Liver (tissue), 9 donors: ENCODE measurements around the gene RBBP5. TPM values are rescaled to one million over a fixed set of nuclear protein-coding genes. Genes with fewer than 3 reads are reported as not detected.

Experiments
- DNase-seq: peaks from one replicate; pipeline ENCODE4 v3.0.0-alpha.2; 2017; ENCODE audit warnings: low spot score
- H3K27ac ChIP-seq, 2 donors: one replicate each; pipeline ENCODE4 v1.7.0; 2013; ENCODE audit warnings: inconsistent platforms in 2 of 2, low read length in 2 of 2, control low read depth in 1 of 2, low read depth in 1 of 2, mild to moderate bottlenecking in 1 of 2
- H3K27me3 ChIP-seq, 4 donors: one replicate each; pipeline versions ENCODE4 v1.6.1 to v1.7.0; 2013; ENCODE audit warnings: low read length in 3 of 4, inconsistent platforms in 1 of 4, mild to moderate bottlenecking in 1 of 4, moderate library complexity in 1 of 4; ENCODE audit not compliant: control insufficient read depth in 4 of 4, insufficient read depth in 4 of 4
- H3K36me3 ChIP-seq, 4 donors: one replicate each; pipeline versions ENCODE4 v1.6.1 to v1.7.0; 2013; ENCODE audit warnings: low read length in 3 of 4, mild to moderate bottlenecking in 3 of 4, low read depth in 1 of 4, moderate library complexity in 1 of 4; ENCODE audit not compliant: control insufficient read depth in 4 of 4, insufficient read depth in 3 of 4
- H3K4me1 ChIP-seq, 4 donors: one replicate each; pipeline versions ENCODE4 v1.6.1 to v1.7.0; 2013; ENCODE audit warnings: low read length in 3 of 4, mild to moderate bottlenecking in 3 of 4, moderate library complexity in 1 of 4; ENCODE audit not compliant: control insufficient read depth in 4 of 4, insufficient read depth in 4 of 4
- H3K4me3 ChIP-seq, 3 donors: one replicate each; pipeline versions ENCODE4 v1.6.1 to v1.7.0; 2013; ENCODE audit warnings: low read length in 3 of 3, control low read depth in 1 of 3, low read depth in 1 of 3, mild to moderate bottlenecking in 1 of 3
- H3K9ac ChIP-seq, 2 donors: one replicate each; pipeline ENCODE4 v1.7.0; 2013; ENCODE audit warnings: low read length in 2 of 2, mild to moderate bottlenecking in 2 of 2, moderate library complexity in 2 of 2, control low read depth in 1 of 2, low read depth in 1 of 2
- H3K9me3 ChIP-seq, 4 donors: one replicate each; pipeline versions ENCODE4 v1.6.1 to v1.7.0; 2013; ENCODE audit warnings: low read length in 3 of 4; ENCODE audit not compliant: control insufficient read depth in 4 of 4
- EGR1 ChIP-seq, 2 donors: IDR thresholded peaks; 2 replicates each; pipeline ENCODE4 v1.6.1; 2016 to 2018; ENCODE audit warnings: antibody characterized with exemption in 2 of 2, low read depth in 2 of 2
- FOXA1 ChIP-seq: IDR thresholded peaks from 2 replicates; pipeline ENCODE4 v1.6.1; 2016; ENCODE audit warnings: antibody characterized with exemption
- FOXA2 ChIP-seq: IDR thresholded peaks from 2 replicates; pipeline ENCODE4 v1.6.1; 2016; ENCODE audit warnings: antibody characterized with exemption
- GABPA ChIP-seq, 2 donors: IDR thresholded peaks in 1 of 2; conservative IDR thresholded peaks in 1 of 2; 2 replicates each; pipeline ENCODE4 v1.6.1; 2016; ENCODE audit warnings: antibody characterized with exemption in 2 of 2, mild to moderate bottlenecking in 1 of 2, moderate library complexity in 1 of 2
- HNF4A ChIP-seq, 2 donors: conservative IDR thresholded peaks; 2 replicates each; pipeline ENCODE4 v1.6.1; 2016; ENCODE audit warnings: antibody characterized with exemption in 2 of 2, mild to moderate bottlenecking in 2 of 2
- HNF4G ChIP-seq: IDR thresholded peaks from 2 replicates; pipeline ENCODE4 v1.6.1; 2016; ENCODE audit warnings: antibody characterized with exemption
- JUND ChIP-seq, 2 donors: IDR thresholded peaks; 2 replicates each; pipeline ENCODE4 v1.6.1; 2016; ENCODE audit warnings: antibody characterized with exemption in 2 of 2
- NR2F2 ChIP-seq: IDR thresholded peaks from 2 replicates; pipeline ENCODE4 v1.6.1; 2016; ENCODE audit warnings: antibody characterized with exemption
- RAD21 ChIP-seq, 2 donors: IDR thresholded peaks; 2 replicates each; pipeline ENCODE4 v1.6.1; 2016; ENCODE audit warnings: antibody characterized with exemption in 2 of 2, mild to moderate bottlenecking in 2 of 2
- RXRA ChIP-seq, 2 donors: IDR thresholded peaks; 2 replicates each; pipeline ENCODE4 v1.6.1; 2017 to 2018; ENCODE audit warnings: antibody characterized with exemption in 2 of 2, mild to moderate bottlenecking in 1 of 2
- SP1 ChIP-seq: IDR thresholded peaks from 2 replicates; pipeline ENCODE4 v1.6.1; 2018; ENCODE audit warnings: antibody characterized with exemption, mild to moderate bottlenecking
- TAF1 ChIP-seq: conservative IDR thresholded peaks from 2 replicates; pipeline ENCODE4 v1.6.1; 2016; ENCODE audit warnings: antibody characterized with exemption, mild to moderate bottlenecking
- YY1 ChIP-seq: IDR thresholded peaks from 2 replicates; pipeline ENCODE4 v1.6.1; 2016; ENCODE audit warnings: antibody characterized with exemption, mild to moderate bottlenecking
- WGBS: extraction: QIAGEN DNeasy Blood & Tissue Kit; methylation state at CpG from one replicate; pipeline ENCODE4 v1.1.7; 2013; 5-methylcytosine and 5-hydroxymethylcytosine counted together
- polyA plus RNA-seq, 2 donors: library from polyadenylated mRNA; stranded (reverse) in 1 of 2; unstranded in 1 of 2; fragments of 200-250 nt in 1 of 2; fragments of >200 nt in 1 of 2; fragmentation: Nextera tagmentation in 1 of 2; extraction: Ambion mirVana in 1 of 2; gene quantifications; one replicate each; pipeline versions ENCODE4 v1.2.1 to v1.2.3, GENCODE V29; 2013 to 2015
- total RNA-seq, 2 donors: library from RNA; depleted of rRNA; stranded (reverse); fragments of >200 nt; gene quantifications; one replicate each; pipeline ENCODE4 v1.2.3, GENCODE V29; 2014
- TF ChIP-seq, protein P1 (sequence below): IDR thresholded peaks from 2 replicates; pipeline ENCODE4 v1.6.1; 2016; ENCODE audit warnings: antibody characterized with exemption
- TF ChIP-seq, protein P2 (sequence below): IDR thresholded peaks from 2 replicates; pipeline ENCODE4 v1.6.1; 2016; ENCODE audit warnings: antibody characterized with exemption
- TF ChIP-seq, protein P3 (sequence below): fragments of 150-350 bp; IDR thresholded peaks from 2 replicates; pipeline ENCODE4 v1.5.1; 2017; ENCODE audit warnings: improper control_type of control experiment, low read depth, low read length; ENCODE audit not compliant: missing input control
- TF ChIP-seq, protein P4 (sequence below): IDR thresholded peaks from 2 replicates; pipeline ENCODE4 v1.6.1; 2016; ENCODE audit warnings: antibody characterized with exemption
- TF ChIP-seq, protein P5 (sequence below): IDR thresholded peaks from 2 replicates; pipeline ENCODE4 v1.6.1; 2016; ENCODE audit warnings: antibody characterized with exemption, mild to moderate bottlenecking
- donor health status: healthy.
- donor health status: healthy.
- donor health status: healthy.
- donor health status: healthy.
- donor health status: healthy.

RBBP5 gene
- total and polyA plus RNA-seq, 4 donors: 4.6 to 12.0 (median 8.5) TPM

DNA sequence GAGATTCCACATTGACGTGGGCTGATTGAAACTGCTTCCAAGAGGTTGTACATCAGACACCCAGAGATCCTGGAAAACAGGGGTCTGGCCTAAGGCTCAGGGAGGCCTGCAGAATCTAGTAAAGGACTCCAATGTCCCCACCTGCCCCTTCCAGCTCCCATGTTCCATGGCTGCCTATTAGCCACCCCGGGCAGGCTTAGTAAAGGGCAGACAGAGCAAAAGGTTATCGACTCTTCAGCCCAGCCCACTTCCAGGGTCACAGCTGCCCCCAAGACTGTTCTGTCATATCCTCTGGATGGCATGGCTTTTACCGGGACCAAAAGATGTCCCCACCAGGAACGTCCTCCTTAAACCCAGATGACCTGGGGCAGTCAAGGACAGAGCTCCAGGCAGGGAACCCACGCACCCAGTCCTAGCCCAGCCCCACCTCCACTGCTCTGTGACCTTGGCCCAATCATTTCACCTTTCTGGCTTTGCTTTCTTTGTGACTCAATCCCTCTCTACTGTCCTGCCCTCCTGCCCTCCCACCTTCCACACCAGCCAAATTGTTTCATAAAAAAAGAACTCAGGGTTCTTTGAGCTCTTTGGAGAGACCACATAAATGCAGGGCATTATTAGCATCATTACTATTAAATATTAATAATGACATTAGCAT lies 83.5 kb downstream of the RBBP5 start:
- peak overlapping the region in 1 of 2 donors; percentile 38 for H3K27ac ChIP-seq

More for the DNA sequence above, 83.5 kb downstream of the RBBP5 start:
- Histone ChIP-seq H3K4me1 (peaks cover 12 to 40% (median 32%) of the 10 kb centered on the region in 4 donors), H3K9ac (no peak overlapping the region), H3K4me3 (no peak overlapping the region), H3K27me3 (no peaks in the 10 kb centered on the region), H3K36me3 (no peaks in the 10 kb centered on the region), H3K9me3 (no peaks in the 10 kb centered on the region)
- 54% methylated on average over 6 of the region's 6 CpGs for WGBS
- no peak for DNase-seq
- TF ChIP-seq HNF4A (conservative IDR thresholded peaks at IDR 0.05) (peak; percentile 57 to 83), HNF4G (no peak), GABPA (IDR thresholded peaks at IDR 0.05 in 1 of 2, conservative IDR thresholded peaks at IDR 0.05 in 1 of 2) (no peak), NR2F2 (no peak), EGR1 (IDR thresholded peaks at IDR 0.05; ENCODE audit: low read depth in 2 of 2) (no peak), SP1 (peak; percentile 37), YY1 (no peak), JUND (IDR thresholded peaks at IDR 0.05) (peak in 1 of 2 donors; percentile 49), FOXA1 (no peak), RXRA (IDR thresholded peaks at IDR 0.05) (peak; percentile 48 to 82), TAF1 (no peak), RAD21 (IDR thresholded peaks at IDR 0.05) (no peak), FOXA2 (no peak)
- TF ChIP-seq, protein P1, sequence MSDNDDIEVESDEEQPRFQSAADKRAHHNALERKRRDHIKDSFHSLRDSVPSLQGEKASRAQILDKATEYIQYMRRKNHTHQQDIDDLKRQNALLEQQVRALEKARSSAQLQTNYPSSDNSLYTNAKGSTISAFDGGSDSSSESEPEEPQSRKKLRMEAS: no peak
- TF ChIP-seq, protein P2, sequence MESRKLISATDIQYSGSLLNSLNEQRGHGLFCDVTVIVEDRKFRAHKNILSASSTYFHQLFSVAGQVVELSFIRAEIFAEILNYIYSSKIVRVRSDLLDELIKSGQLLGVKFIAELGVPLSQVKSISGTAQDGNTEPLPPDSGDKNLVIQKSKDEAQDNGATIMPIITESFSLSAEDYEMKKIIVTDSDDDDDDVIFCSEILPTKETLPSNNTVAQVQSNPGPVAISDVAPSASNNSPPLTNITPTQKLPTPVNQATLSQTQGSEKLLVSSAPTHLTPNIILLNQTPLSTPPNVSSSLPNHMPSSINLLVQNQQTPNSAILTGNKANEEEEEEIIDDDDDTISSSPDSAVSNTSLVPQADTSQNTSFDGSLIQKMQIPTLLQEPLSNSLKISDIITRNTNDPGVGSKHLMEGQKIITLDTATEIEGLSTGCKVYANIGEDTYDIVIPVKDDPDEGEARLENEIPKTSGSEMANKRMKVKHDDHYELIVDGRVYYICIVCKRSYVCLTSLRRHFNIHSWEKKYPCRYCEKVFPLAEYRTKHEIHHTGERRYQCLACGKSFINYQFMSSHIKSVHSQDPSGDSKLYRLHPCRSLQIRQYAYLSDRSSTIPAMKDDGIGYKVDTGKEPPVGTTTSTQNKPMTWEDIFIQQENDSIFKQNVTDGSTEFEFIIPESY: no peak
- TF ChIP-seq, protein P3, sequence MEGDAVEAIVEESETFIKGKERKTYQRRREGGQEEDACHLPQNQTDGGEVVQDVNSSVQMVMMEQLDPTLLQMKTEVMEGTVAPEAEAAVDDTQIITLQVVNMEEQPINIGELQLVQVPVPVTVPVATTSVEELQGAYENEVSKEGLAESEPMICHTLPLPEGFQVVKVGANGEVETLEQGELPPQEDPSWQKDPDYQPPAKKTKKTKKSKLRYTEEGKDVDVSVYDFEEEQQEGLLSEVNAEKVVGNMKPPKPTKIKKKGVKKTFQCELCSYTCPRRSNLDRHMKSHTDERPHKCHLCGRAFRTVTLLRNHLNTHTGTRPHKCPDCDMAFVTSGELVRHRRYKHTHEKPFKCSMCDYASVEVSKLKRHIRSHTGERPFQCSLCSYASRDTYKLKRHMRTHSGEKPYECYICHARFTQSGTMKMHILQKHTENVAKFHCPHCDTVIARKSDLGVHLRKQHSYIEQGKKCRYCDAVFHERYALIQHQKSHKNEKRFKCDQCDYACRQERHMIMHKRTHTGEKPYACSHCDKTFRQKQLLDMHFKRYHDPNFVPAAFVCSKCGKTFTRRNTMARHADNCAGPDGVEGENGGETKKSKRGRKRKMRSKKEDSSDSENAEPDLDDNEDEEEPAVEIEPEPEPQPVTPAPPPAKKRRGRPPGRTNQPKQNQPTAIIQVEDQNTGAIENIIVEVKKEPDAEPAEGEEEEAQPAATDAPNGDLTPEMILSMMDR: no peak
- TF ChIP-seq, protein P4, sequence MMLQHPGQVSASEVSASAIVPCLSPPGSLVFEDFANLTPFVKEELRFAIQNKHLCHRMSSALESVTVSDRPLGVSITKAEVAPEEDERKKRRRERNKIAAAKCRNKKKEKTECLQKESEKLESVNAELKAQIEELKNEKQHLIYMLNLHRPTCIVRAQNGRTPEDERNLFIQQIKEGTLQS: no peak
- TF ChIP-seq, protein P5, sequence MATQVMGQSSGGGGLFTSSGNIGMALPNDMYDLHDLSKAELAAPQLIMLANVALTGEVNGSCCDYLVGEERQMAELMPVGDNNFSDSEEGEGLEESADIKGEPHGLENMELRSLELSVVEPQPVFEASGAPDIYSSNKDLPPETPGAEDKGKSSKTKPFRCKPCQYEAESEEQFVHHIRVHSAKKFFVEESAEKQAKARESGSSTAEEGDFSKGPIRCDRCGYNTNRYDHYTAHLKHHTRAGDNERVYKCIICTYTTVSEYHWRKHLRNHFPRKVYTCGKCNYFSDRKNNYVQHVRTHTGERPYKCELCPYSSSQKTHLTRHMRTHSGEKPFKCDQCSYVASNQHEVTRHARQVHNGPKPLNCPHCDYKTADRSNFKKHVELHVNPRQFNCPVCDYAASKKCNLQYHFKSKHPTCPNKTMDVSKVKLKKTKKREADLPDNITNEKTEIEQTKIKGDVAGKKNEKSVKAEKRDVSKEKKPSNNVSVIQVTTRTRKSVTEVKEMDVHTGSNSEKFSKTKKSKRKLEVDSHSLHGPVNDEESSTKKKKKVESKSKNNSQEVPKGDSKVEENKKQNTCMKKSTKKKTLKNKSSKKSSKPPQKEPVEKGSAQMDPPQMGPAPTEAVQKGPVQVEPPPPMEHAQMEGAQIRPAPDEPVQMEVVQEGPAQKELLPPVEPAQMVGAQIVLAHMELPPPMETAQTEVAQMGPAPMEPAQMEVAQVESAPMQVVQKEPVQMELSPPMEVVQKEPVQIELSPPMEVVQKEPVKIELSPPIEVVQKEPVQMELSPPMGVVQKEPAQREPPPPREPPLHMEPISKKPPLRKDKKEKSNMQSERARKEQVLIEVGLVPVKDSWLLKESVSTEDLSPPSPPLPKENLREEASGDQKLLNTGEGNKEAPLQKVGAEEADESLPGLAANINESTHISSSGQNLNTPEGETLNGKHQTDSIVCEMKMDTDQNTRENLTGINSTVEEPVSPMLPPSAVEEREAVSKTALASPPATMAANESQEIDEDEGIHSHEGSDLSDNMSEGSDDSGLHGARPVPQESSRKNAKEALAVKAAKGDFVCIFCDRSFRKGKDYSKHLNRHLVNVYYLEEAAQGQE: no peak
